GM12878 (cell line): Measurements from ENCODE around the gene TOP1. TPM values are rescaled to one million over a fixed set of nuclear protein-coding genes. Genes with fewer than 3 reads are reported as not detected.
"Not testable (repeated sequence)": the region's sequence is repeated elsewhere in the genome, so short reads cannot be mapped to it uniquely, and the experiment has no call there.

Experiments
- ATAC-seq: fragments of 200-7000 bp; cut with Tn5 transposase; 3 replicates; pipeline ENCODE4 v1.9.1; 2020; ENCODE audit warnings: mild to moderate bottlenecking, moderate library complexity
- BruUV-seq: library from RNA; stranded (reverse); fragments of 400-500 nt; replicated peaks from 2 replicates; lab custom pipeline; 2021; lab: Mats Ljungman, UMichigan
- CTCF ChIA-PET: fragments of 300-600 bp; sonication (Branson Sonifier 250); formaldehyde crosslinking; extraction: SDS; loops from one replicate; lab custom pipeline; 2021; ENCODE audit warnings: inconsistent platforms; lab: Yijun Ruan, JAX
- POLR2A ChIA-PET: fragments of 350-600 bp; formaldehyde crosslinking; extraction: SDS; loops from one replicate; lab custom pipeline; 2021; ENCODE audit warnings: inconsistent platforms; lab: Charles Lee
- RAD21 ChIA-PET: fragments of 300-600 bp; sonication (Branson Sonifier 250); formaldehyde crosslinking; loops from one replicate; lab custom pipeline; 2023; ENCODE audit warnings: antibody characterized with exemption; ENCODE audit not compliant: unreplicated experiment; lab: Charles Lee
- SMC1A ChIA-PET: fragments of 300-600 bp; sonication (Branson Sonifier 250); formaldehyde crosslinking; loops from one replicate; lab custom pipeline; 2023; ENCODE audit not compliant: unreplicated experiment, uncharacterized antibody; lab: Charles Lee
- DNase-seq: peaks from one replicate; pipeline ENCODE4 v3.0.0-alpha.2; 2011; ENCODE audit warnings: low read depth, low spot score
- FAIRE-seq: peaks from 3 replicates; lab custom pipeline; 2011; peaks lifted over from hg19 to GRCh38; lab: Jason Lieb, UNC
- H2AFZ ChIP-seq: 2 replicates; pipeline ENCODE4 v1.6.0; 2011; ENCODE audit warnings: low read depth, low read length, control low read depth; ENCODE audit not compliant: control insufficient read depth
- H3K27ac ChIP-seq: 2 replicates; pipeline ENCODE4 v1.5.1; 2011; ENCODE audit warnings: control low read depth; ENCODE audit not compliant: control insufficient read depth, insufficient read depth
- H3K27me3 ChIP-seq, 2 experiments: replicated peaks in 1 of 2; 2 replicates each; pipeline versions ENCODE4 v1.6.0 to v1.6.1; 2011; ENCODE audit warnings: low read length in 1 of 2; ENCODE audit not compliant: control insufficient read depth in 2 of 2, insufficient read depth in 2 of 2
- H3K36me3 ChIP-seq, 2 experiments: 2 replicates each; pipeline ENCODE4 v1.5.1; 2011; ENCODE audit warnings: low read length in 1 of 2; ENCODE audit not compliant: control insufficient read depth in 2 of 2, insufficient read depth in 2 of 2
- H3K4me1 ChIP-seq: 2 replicates; pipeline ENCODE4 v1.6.1; 2011; ENCODE audit warnings: mild to moderate bottlenecking, low read length, moderate library complexity, mixed read lengths; ENCODE audit not compliant: control insufficient read depth, insufficient read depth
- H3K4me2 ChIP-seq: 2 replicates; pipeline ENCODE4 v1.6.0; 2011; ENCODE audit warnings: control low read depth; ENCODE audit not compliant: control insufficient read depth, insufficient read depth
- H3K4me3 ChIP-seq: fragments of 200-600 bp; sonication (generic); 2 replicates; pipeline ENCODE4 v1.5.1; 2016
- H3K79me2 ChIP-seq: 2 replicates; pipeline ENCODE4 v1.6.0; 2011; ENCODE audit warnings: low read length; ENCODE audit not compliant: control insufficient read depth, insufficient read depth
- H3K9ac ChIP-seq: 2 replicates; pipeline ENCODE4 v1.8.0; 2011; ENCODE audit warnings: low read length, control low read depth, mixed read lengths; ENCODE audit not compliant: control insufficient read depth, insufficient read depth
- H3K9me3 ChIP-seq: replicated peaks from 3 replicates; pipeline ENCODE4 v1.5.1; 2011; ENCODE audit warnings: mild to moderate bottlenecking, low read length; ENCODE audit not compliant: control insufficient read depth, insufficient read depth
- H4K20me1 ChIP-seq: 2 replicates; pipeline ENCODE4 v1.6.0; 2011; ENCODE audit not compliant: control insufficient read depth, insufficient read depth
- ATF2 ChIP-seq: IDR thresholded peaks from 2 replicates; pipeline ENCODE4 v1.6.1; 2012; ENCODE audit warnings: low read length, inconsistent platforms
- ATF7 ChIP-seq: fragments of 450-650 bp; IDR thresholded peaks from 2 replicates; pipeline ENCODE4 v1.6.1; 2016; ENCODE audit warnings: low read depth, mild to moderate bottlenecking
- BCL11A ChIP-seq: IDR thresholded peaks from 2 replicates; pipeline ENCODE4 v1.6.1; 2011; ENCODE audit warnings: low read depth, low read length
- ESRRA ChIP-seq: IDR thresholded peaks from 2 replicates; pipeline ENCODE4 v1.6.1; 2012; ENCODE audit warnings: mild to moderate bottlenecking, low read length, improper control_type of control experiment
- FOXK2 ChIP-seq: fragments of 450-650 bp; IDR thresholded peaks from 2 replicates; pipeline ENCODE4 v1.6.1; 2017; ENCODE audit warnings: mild to moderate bottlenecking, moderate library complexity
- HCFC1 ChIP-seq: fragments of 150-350 bp; IDR thresholded peaks from 2 replicates; pipeline ENCODE4 v1.6.1; 2014; ENCODE audit warnings: low read length
- IRF3 ChIP-seq: fragments of 450-650 bp; IDR thresholded peaks from 2 replicates; pipeline ENCODE4 v1.6.1; 2014; ENCODE audit warnings: mild to moderate bottlenecking
- MEF2A ChIP-seq: IDR thresholded peaks from 2 replicates; pipeline ENCODE4 v1.6.1; 2011; ENCODE audit warnings: low read depth, mild to moderate bottlenecking, low read length, moderate library complexity; ENCODE audit not compliant: insufficient read depth
- MLLT1 ChIP-seq: fragments of 450-650 bp; IDR thresholded peaks from 2 replicates; pipeline ENCODE4 v1.6.1; 2016; ENCODE audit warnings: mild to moderate bottlenecking
- MTA2 ChIP-seq: fragments of 450-650 bp; IDR thresholded peaks from 2 replicates; pipeline ENCODE4 v1.6.1; 2016; ENCODE audit warnings: low read depth, mild to moderate bottlenecking, moderate library complexity
- MXI1 ChIP-seq: fragments of 150-350 bp; IDR thresholded peaks from 2 replicates; pipeline ENCODE4 v1.6.1; 2011; ENCODE audit warnings: low read depth, mild to moderate bottlenecking, inconsistent platforms, low read length, improper control_type of control experiment
- NFXL1 ChIP-seq: fragments of 450-650 bp; IDR thresholded peaks from 2 replicates; pipeline ENCODE4 v1.6.1; 2017; ENCODE audit warnings: antibody characterized with exemption, mild to moderate bottlenecking, borderline replicate concordance
- RFX5 ChIP-seq: IDR thresholded peaks from 2 replicates; pipeline ENCODE4 v1.6.1; 2011; ENCODE audit warnings: low read depth, low read length, improper control_type of control experiment
- RUNX3 ChIP-seq: IDR thresholded peaks from 2 replicates; pipeline ENCODE4 v1.6.1; 2012; ENCODE audit warnings: low read length, inconsistent platforms
- SIN3A ChIP-seq: IDR thresholded peaks from 2 replicates; pipeline ENCODE4 v1.6.1; 2012; ENCODE audit warnings: low read depth, low read length, improper control_type of control experiment
- SMAD5 ChIP-seq: IDR thresholded peaks from 2 replicates; pipeline ENCODE4 v1.6.1; 2016; ENCODE audit warnings: antibody characterized with exemption, low read depth
- SMARCA5 ChIP-seq: fragments of 450-650 bp; IDR thresholded peaks from 2 replicates; pipeline ENCODE4 v1.6.1; 2017; ENCODE audit warnings: mild to moderate bottlenecking
- SP1 ChIP-seq: IDR thresholded peaks from one replicate; pipeline ENCODE4 v1.6.1; 2011; ENCODE audit warnings: low read depth, low read length
- SPI1 ChIP-seq: IDR thresholded peaks from 2 replicates; pipeline ENCODE4 v1.6.1; 2011; ENCODE audit warnings: low read depth, mild to moderate bottlenecking, low read length, moderate library complexity, borderline replicate concordance; ENCODE audit not compliant: insufficient read depth
- TBL1XR1 ChIP-seq: IDR thresholded peaks from 2 replicates; pipeline ENCODE4 v1.6.1; 2012; ENCODE audit warnings: low read depth, low read length, improper control_type of control experiment
- ZNF24 ChIP-seq: fragments of 450-650 bp; IDR thresholded peaks from 2 replicates; pipeline ENCODE4 v1.6.1; 2017; ENCODE audit warnings: antibody characterized with exemption, mild to moderate bottlenecking
- ZNF384 ChIP-seq: IDR thresholded peaks from 2 replicates; pipeline ENCODE4 v1.6.1; 2012; ENCODE audit warnings: low read depth, mild to moderate bottlenecking, low read length, improper control_type of control experiment, borderline replicate concordance
- WGBS: methylation state at CpG from one replicate; pipeline ENCODE4 v1.1.6; 2016; ENCODE audit warnings: low lambda C conversion rate; ENCODE audit not compliant: insufficient replicate concordance, insufficient coverage; ENCODE audit errors: missing lambda C conversion rate; 5-methylcytosine and 5-hydroxymethylcytosine counted together
- in situ Hi-C: fragments of 300-500 bp; cut with MboI; formaldehyde crosslinking; loops from 9 replicates; pipeline ENCODE4 v1.14.3; 2018; ENCODE audit warnings: mixed read lengths
- intact Hi-C: fragments of 100-400 bp; cut with micrococcal nuclease; formaldehyde crosslinking; loops from one replicate; pipeline ENCODE4 v1.14.2; 2022; ENCODE audit not compliant: unreplicated experiment
- polyA plus RNA-seq, 11 experiments: library from polyadenylated mRNA; depleted of rRNA in 4 of 11; unstranded in 6 of 11; stranded (reverse) in 5 of 11; fragments of >200 nt; fragmentation: Nextera tagmentation in 4 of 11; fragmentation: Illumina TruSeq in 1 of 11; extraction: Ambion mirVana in 4 of 11; extraction: Trizol in 1 of 11; gene quantifications; 1 replicate in 1 of 11; 2 replicates in 10 of 11; pipeline versions ENCODE4 v1.2.1 to v1.2.3, GENCODE V29; 2011 to 2016; ENCODE audit warnings: inconsistent platforms in 2 of 11, missing spikeins in 2 of 11, low read depth in 1 of 11
- total RNA-seq, 4 experiments: library from RNA; depleted of rRNA in 3 of 4; stranded (reverse); fragments of >200 nt in 3 of 4; fragmentation: Illumina TruSeq in 1 of 4; extraction: Trizol in 1 of 4; gene quantifications; 2 replicates each; pipeline versions ENCODE4 v1.2.1 to v1.2.3, GENCODE V29; 2013 to 2021

Gene TOP1
- total and polyA plus RNA-seq, 10 of the 15 experiments (the other 5 are each of a cell fraction or from before 2014, with no cell fraction given) = 21.5 to 128 (median 47.3) TPM

GRCh38 chr20:41003143-41003935 is 25.3 kb upstream of the TOP1 start (continued):
- TF ChIP-seq ATF2 (no peak), ZNF384 (no peak), MXI1 (no peak), SIN3A (no peak), RFX5 (no peak), SP1 (no peak), ESRRA (no peak), SMAD5 (no peak), MEF2A (no peak), SMARCA5 (no peak), HCFC1 (no peak), ZNF24 (peak; percentile 67; the same call in 1 of the 2 replicates), TBL1XR1 (no peak), IRF3 (no peak), BCL11A (no peak), NFXL1 (no peak), ATF7 (0 out of 2 replicates have a peak, but pooled peaks have one; percentile 13), RUNX3 (peak; percentile 80), FOXK2 (0 out of 2 replicates have a peak, but pooled peaks have one; percentile 5), SPI1 (no peak), MLLT1 (no peak), MTA2 (peak; percentile 49; the same call in 1 of the 2 replicates)

- H3K4me2 ChIP-seq, FAIRE-seq, H3K9ac ChIP-seq, in situ Hi-C loops, H3K4me3 ChIP-seq, H3K9me3 ChIP-seq, H4K20me1 ChIP-seq, H3K36me3 ChIP-seq, H3K79me2 ChIP-seq, DNase-seq, SMC1A ChIA-PET, ATAC-seq, intact Hi-C loops, H3K27me3 ChIP-seq, BruUV-seq, RAD21 ChIA-PET, POLR2A ChIA-PET: not testable (repeated sequence)
- peak overlapping the region; percentile 78; the same call in 1 of the 2 replicates for H3K27ac ChIP-seq
- CTCF ChIA-PET = interaction anchor here (11.1 kb wide), 1 partner anchor 15 kb away, joined by 256 read pairs; no protein-coding TSS in a partner anchor
- H3K4me1 ChIP-seq = peaks cover 31% of the 10 kb centered on the region
- H2AFZ ChIP-seq = peak overlapping the region; percentile 93
- WGBS = 95% methylated on average over 6 of the region's 6 CpGs
Measured at GRCh38 chr20:41003936-41004294, 24.7 kb upstream of the TOP1 start.
